IPS-18c (cell line): ENCODE data around the gene LARGE1.

Source experiments
- H3K4me3 ChIP-seq: 2 replicates; pipeline ENCODE4 v1.7.0; 2013; ENCODE audit warnings: low read depth, mild to moderate bottlenecking, low read length, moderate library complexity; ENCODE audit not compliant: insufficient read depth
- H3K9me3 ChIP-seq: one replicate; pipeline ENCODE4 v1.6.1; 2013; ENCODE audit warnings: mild to moderate bottlenecking, low read length, moderate library complexity; ENCODE audit not compliant: control insufficient read depth, insufficient read depth

LARGE1 gene

DNA sequence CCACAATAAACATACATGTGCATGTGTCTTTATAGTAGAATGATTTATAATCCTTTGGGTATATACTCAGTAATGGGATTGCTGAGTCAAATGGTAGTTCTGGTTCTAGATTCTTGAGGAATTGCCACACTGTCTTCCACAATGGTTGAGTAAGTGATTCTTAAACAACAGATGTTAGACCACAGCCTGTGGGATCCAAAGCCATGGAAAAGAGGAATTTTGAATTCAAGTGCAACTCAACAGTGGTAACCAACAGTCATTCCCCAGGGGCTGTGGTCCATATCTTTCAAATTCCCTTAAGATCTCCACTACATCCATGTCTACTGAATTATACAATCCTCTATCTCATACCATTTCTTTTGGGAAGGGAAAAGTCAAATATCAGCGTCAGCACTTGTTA lies 321.5 kb downstream of the LARGE1 start:
- Histone ChIP-seq H3K4me3 (no peak overlapping the region), H3K9me3 (no peaks in the 10 kb centered on the region)

- H3K9me3 ChIP-seq, result no peaks in the 10 kb centered on the region
- H3K4me3 ChIP-seq, result no peak overlapping the region
Observed at GRCh38 chr22:33597274-33597985, 322.8 kb downstream of the LARGE1 start.

DNA sequence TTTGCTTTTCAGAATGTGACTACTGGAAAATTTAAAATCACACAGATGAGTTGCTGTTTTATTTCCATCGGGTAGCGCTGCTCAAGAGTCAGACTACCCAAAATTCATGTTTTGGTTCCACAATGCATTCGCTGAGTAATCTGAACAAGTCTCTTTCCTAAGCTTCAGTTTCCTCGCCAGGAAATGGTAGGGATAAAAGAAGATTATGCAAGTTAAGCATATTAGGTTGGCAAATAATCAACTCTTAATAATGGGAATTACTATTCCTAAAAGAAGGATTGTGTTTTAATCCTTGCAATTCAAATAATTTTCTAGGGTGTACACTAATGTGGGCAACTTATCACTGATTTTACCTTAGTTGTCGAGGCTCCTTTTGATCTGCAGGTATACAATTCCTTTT lies 326.5 kb downstream of the LARGE1 start:
- Histone ChIP-seq H3K4me3 (no peak overlapping the region), H3K9me3 (no peaks in the 10 kb centered on the region)

DNA sequence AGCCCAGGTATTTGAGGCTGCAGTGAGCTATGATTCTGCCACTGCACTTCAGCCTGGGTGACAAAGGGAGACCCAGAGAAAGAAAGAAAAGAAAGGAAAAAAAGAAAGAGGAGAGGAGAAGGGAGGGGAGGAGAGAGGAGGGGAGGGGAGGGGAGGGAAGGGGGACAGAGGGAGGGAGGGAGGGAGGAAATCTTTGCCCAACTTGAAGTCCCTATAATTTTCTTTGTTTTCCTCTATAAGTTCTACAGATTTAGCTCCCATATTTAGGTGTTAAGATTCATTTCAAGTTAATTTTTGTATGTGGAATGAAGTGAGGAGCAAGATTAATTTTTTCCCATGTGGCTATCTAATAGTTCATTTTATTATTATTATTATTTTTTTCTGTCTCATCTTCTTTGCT lies 328.3 kb downstream of the LARGE1 start:
- Histone ChIP-seq H3K4me3 (no peak overlapping the region), H3K9me3 (no peaks in the 10 kb centered on the region)

- no peak overlapping the region for H3K4me3 ChIP-seq
- H3K9me3 ChIP-seq, result no peaks in the 10 kb centered on the region
Observed at GRCh38 chr22:33589297-33589696, 331.0 kb downstream of the LARGE1 start.

- Histone ChIP-seq H3K4me3 (no peak overlapping the region), H3K9me3 (no peaks in the 10 kb centered on the region)
Observed at GRCh38 chr22:33588860-33589259, 331.4 kb downstream of the LARGE1 start.

GRCh38 chr22:33584152-33584551 lies 336.1 kb downstream of the LARGE1 start:
- no peak overlapping the region for H3K4me3 ChIP-seq
- H3K9me3 ChIP-seq, result no peaks in the 10 kb centered on the region

DNA sequence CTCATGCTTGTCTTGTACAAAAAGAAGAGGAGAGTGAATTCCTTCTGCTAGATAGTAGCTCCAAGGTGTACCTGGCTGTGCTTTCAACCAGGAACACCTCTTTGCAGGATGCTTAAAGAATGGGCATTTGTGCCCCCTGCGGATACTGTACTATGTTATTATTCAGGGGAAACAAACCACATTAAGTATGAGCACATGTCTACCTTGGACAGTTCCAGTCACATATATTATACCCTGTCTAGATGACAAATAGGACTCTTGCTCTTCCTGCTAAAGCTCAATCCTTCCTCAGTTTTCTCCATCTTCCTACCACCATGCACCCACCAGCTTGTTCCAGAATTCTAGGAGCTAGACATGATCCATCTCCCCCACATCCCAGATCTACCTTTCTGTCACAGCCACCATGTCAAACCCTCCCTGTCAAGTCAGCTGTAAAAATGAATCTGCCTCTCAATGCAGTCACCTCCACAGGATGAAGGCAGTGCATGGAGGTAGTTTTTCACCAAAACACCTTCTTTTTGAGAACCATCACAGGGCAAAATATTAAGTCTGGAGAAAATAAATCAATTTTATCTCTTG lies 337.4 kb downstream of the LARGE1 start:
- no peak overlapping the region for H3K4me3 ChIP-seq
- H3K9me3 ChIP-seq, result no peaks in the 10 kb centered on the region

DNA sequence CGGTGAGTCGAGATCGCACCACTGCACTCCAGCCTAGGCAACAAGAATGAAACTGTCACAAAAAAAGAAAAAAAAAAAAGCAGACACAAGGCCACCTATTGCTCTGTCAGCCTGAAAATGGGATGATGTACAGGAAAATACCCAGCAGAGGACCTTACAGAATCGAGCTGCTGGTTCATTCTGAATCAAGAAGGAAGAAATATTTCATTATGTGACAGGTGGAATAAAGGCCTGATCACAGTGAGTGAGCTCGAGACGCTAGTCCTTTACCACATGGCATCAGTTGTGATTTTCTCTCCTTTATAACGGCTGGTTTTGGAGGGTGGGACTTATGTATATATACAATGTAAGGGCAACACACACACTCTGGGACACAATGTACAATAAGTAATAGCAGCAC lies 340.0 kb downstream of the LARGE1 start:
- no peak overlapping the region for H3K4me3 ChIP-seq
- H3K9me3 ChIP-seq, result no peaks in the 10 kb centered on the region

GRCh38 chr22:33579448-33580093 lies 340.7 kb downstream of the LARGE1 start:
- no peak overlapping the region for H3K4me3 ChIP-seq
- no peaks in the 10 kb centered on the region for H3K9me3 ChIP-seq

GRCh38 chr22:33578752-33579151 lies 341.5 kb downstream of the LARGE1 start:
- H3K4me3 ChIP-seq, result no peak overlapping the region
- no peaks in the 10 kb centered on the region for H3K9me3 ChIP-seq

GRCh38 chr22:33577862-33578411 lies 342.3 kb downstream of the LARGE1 start:
- no peak overlapping the region for H3K4me3 ChIP-seq
- no peaks in the 10 kb centered on the region for H3K9me3 ChIP-seq

DNA sequence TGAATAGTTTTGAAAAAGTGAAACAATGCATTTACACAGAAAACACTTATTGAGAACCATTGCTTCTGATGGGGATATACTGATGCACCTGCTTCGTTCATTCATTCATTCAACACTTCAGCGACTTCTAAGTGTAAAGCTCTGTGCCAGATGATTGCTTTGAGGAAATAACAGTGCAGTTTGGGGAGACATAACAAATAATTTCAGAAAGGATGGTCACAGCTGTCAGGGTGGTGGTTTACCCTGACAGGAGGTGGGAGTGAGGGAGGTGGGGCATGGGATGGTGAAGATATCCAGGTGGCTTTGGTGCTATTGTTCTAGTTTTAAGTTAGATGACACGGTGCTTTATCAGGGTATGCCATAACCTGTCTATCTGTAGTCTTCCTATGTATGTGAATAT lies 344.1 kb downstream of the LARGE1 start:
- no peaks in the 10 kb centered on the region for H3K9me3 ChIP-seq

DNA sequence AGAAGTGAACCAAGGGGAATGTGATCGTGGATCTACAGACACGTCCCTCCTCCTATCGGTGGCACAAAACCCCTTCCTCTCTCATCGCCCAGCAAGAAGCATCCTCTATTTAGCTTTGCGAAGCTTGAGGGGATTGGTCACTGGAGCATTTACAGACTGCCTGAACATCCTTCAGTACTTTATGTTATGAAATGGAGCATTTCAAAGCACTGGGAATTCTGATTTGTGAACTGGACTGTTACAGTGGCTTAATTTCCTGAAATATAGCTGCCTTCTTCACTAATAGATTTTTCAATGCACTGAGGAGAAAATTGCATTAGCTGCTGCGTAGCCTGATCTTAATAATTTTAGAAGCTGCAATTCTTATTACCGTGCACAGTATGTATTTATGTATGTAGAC lies 344.5 kb downstream of the LARGE1 start:
- no peak overlapping the region for H3K4me3 ChIP-seq
- H3K9me3 ChIP-seq, result no peaks in the 10 kb centered on the region

More for the DNA sequence above, 344.1 kb downstream of the LARGE1 start:
- no peak overlapping the region for H3K4me3 ChIP-seq

DNA sequence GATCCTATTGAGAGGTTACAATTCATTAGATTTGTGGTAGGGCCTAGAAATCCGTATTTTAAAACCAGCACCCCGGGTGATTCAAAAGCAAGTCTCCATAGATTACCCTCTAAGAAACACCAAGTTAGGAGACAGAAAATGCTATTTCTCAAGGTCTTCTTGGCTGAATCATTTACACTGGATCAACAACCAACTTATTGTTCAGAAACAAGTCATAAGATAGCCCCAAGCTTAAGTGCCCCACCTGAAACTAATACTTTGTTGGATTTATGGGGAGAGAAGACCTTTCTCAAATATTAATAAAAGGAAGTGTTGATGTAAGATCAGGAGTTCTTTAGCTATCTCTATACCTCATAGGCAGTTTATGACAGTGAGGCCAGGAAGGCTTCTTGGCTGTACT lies 345.2 kb downstream of the LARGE1 start:
- H3K9me3 ChIP-seq, result no peaks in the 10 kb centered on the region

GRCh38 chr22:33573479-33573878 lies 346.8 kb downstream of the LARGE1 start:
- no peaks in the 10 kb centered on the region for H3K9me3 ChIP-seq
- H3K4me3 ChIP-seq, result no peak overlapping the region

More for the DNA sequence above, 345.2 kb downstream of the LARGE1 start:
- no peak overlapping the region for H3K4me3 ChIP-seq

DNA sequence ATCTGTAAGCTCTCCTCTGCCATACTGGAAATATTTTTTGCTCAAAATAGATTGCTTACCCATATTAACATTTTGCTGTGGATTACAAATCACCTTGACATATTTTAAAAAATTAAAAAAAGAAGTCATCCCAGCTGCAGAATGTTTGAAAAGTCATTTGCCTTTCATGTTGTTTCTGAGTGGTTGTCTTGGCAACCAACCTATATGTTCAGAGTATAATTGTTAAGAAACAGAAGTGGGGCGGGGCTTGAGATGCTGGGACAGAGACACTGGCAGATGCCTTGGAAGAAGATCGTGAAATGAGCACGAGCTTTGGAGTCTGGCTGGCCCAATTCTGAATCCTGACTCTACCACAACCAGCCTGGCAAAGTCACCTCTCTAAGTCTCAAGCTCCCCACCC lies 348.2 kb downstream of the LARGE1 start:
- no peaks in the 10 kb centered on the region for H3K9me3 ChIP-seq

GRCh38 chr22:33570110-33570509 lies 350.2 kb downstream of the LARGE1 start:
- no peak overlapping the region for H3K4me3 ChIP-seq
- H3K9me3 ChIP-seq, result no peaks in the 10 kb centered on the region

More for the DNA sequence above, 348.2 kb downstream of the LARGE1 start:
- H3K4me3 ChIP-seq, result no peak overlapping the region
